GM18502 (cell line): Measurements from ENCODE around the gene LRRC27.

Experiments used
- ATAC-seq: cut with Tn5 transposase; IDR thresholded peaks from one replicate; pipeline ENCODE4 v1.9.1; 2021; ENCODE audit warnings: mild to moderate bottlenecking; ENCODE audit not compliant: unreplicated experiment, poor library complexity

LRRC27 gene

DNA sequence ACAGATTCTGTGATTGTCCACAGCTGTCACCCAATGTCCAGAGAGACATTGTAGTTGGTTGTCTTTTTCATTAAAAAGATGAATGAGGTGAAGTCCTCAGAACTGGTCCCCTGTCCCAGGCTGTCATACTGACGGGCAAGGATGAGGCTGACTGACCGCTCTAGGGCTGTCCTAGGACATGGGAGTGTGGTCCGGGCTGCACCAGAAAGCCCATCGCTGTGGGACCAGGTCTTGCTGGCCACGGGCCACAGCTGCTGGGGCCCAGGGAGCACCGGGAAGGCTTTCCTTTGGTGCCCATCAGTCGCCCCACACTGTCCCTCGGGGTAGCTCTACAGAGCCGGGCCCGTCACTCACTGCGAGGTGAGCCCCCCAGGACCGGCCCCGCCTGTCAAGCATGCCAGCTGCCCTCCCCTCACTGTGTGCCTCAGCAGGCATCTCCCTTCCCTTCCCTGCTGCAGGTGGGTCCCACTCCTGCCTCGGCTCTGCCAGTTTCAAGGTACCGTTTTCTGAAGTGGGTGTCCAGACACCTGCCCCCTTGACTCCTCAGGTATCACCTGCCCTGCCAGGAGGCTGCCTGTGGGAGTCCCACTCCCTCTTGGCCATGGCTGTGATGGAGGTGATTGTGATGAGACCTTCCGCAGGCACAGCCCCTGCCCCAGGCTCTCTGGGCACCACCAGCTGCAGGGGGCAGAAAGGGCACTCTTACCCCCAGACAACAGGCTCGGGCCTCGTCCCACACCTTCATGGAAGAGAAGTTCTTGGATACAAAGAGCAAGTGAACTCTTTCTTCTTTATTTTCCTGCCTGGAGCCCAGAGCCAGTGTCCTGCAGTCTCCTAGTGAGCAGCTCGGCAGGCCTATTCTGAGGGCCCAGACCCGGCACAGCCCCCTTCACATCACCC lies 21.7 kb downstream of the LRRC27 start:
- no peak for ATAC-seq

DNA sequence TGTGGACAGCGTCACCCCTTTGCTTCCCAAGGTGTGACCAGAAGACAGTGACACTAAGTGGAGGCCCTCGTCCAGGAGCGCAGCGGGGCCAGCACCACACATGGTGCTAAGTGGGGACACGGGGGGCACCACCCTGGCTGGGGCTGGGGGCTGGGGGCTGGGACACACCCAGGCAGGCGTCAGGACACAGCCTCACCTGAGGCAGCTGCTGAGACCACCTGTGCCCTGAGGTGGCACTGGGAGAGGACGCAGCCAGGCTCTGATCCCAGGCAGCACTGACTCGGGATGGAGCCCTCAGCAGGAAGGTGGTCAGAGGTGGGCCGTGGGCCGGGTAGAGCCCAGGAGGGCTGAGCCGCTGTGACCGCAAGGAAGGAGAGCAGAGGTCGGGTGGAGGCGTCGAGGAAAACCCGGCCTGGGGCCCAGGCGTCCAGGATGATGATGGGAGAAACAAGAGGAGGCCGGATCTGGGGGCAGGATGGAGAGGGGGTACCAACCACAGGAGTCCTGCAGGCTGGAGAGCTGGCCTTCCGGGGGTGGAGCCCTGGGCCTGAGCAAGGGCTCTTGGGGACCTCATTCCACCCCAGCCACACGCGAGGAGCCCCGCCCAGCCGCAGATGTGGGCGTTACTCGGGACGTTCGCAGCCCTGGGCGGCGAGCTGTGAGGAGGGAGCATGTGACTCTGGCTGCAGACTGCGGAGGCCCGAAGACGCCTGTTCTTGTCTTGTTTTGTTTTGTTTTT lies 22.5 kb downstream of the LRRC27 start:
- ATAC-seq = no peak

DNA sequence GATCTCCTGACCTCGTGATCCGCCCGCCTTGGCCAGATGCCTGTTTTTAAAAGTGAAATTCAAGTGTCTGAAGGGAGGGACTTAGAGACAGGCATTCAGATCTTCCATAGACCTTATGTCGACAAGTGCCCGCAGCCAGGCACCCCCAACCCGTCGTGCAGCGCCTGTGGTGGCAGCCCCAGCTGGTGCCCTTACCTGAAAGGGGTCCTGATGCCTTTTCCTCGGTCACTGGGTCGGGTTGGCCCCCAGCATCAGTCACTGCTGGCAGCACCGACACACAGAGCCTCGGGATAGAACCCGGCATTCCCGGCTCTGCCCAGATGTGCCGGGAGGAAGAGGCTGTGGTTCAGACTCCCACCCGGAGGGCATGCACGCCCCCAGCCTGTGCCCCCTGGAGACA lies 23.3 kb downstream of the LRRC27 start:
- ATAC-seq = no peak

DNA sequence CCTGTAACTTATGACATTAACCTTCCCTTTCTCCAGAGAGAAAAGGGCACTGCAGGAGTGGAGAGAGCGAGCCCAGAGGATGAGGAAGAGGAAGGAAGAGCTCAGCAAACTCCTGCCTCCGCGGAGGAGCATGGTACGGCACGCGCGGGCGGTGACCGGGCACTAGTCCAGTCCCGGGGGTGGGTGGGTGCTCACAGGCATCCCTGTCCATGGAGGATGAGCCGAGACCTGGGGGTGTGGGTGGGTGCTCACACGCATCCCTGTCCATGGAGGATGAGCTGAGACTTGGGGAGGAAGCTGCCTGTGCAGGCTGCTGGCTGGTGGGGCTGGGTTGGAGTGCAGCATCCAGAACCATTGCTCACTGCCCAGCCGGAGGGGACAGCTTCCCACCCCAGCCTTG lies 23.8 kb downstream of the LRRC27 start:
- ATAC-seq = no peak

DNA sequence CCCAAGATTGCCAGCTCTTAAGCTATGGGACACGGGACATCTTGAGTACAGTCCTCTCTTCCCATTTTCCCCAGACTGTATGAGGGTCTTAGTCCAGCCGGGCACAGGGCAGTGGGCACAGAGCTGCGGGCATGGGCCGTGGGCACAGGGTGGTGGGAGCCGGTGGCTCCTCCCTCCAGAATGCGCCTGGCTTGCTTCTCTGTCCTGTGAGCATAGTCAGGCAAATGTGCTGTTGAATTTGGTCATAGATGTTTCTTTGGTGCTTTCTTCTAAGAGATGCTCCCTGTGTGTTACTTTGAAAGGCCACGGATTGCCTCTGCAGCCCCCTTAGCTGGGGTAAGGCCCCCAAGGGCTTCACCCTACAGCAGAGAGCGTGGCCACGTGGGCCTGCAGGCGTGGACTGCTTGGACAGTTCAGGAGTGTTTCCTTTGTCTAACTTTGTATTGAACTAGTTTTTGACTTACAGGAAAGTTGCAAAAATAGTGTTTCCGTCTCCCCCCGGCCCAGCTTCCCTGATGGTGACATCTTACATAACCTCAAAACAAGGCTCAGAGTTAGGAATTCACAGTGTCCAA lies 24.7 kb downstream of the LRRC27 start:
- no peak for ATAC-seq

DNA sequence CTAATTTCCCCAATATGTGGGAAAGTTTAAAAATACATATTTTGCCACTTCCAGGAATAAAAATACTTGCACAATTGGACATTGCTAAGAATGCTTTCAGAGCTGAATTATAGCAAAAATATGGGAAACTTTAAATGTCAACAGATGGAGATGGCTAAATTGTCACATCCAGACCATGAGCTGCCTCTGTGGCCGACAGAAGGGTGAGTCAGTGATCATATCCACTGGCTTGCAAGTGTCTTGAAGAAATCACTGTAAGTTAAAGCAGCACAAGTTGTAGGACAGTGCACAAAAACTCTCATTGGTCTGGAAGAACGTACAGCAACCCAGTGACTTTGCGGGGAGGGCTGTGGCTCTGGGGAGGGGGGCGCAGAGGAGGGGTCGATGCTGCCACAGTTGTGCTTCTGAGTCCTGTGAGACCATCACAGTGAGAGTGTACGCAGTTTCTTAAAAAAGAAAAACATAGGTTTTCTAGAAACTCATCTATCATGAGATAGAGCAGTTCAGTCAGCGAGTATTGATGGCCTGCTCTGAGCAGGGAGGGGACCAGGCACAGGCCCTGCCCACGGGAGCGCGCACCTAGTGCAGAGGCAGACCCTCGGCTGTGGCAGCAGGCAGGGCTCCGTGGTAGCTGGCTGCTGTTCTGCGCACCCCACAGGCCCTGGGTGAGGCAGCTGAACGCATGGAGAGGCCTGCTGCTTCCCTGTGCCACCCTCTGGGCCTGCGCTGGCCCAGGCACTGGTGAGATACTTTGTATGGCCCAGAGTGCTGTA lies 25.5 kb downstream of the LRRC27 start:
- ATAC-seq = no peak

- no peak for ATAC-seq
Measured at GRCh38 chr10:132359305-132360040, 27.5 kb downstream of the LRRC27 start.

DNA sequence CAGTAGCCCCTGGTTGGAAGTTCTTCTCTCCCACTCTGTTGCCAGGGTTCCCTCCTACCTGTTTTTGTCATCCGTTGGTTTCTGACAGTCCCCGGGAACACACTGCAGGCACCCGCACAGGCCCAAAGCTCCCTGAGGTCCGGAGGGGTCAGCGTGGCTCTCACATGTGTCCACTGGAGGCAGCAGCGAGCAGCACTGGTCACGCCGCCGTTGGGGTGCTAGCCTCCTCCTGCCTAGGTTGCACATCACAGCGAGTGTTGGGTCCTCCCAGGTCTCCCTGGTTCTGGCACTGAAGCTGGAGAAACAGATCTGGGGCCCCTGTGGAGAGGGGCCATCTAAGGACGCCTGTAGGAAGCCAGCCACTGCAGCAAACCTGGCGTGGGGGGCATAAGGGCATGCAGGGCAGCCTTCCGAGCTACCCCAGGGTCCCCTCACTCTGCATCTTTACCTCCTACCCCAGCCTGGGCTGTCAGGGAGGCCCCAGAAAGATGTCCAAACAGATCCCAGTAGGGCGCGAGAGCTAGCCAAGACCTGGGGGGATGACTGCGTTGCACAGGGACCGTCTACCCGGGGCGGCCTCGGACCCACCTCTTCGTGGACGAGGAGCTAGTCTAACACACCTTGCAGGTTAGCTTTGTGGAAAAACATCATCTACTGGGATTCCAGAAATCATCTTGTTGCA lies 28.9 kb downstream of the LRRC27 start:
- ATAC-seq = no peak

- ATAC-seq = no peak
Measured at GRCh38 chr10:132361581-132362101, 29.6 kb downstream of the LRRC27 start.

- no peak for ATAC-seq
Measured at GRCh38 chr10:132362151-132362611, 30.2 kb downstream of the LRRC27 start.

GRCh38 chr10:132363376-132363775 lies 31.4 kb downstream of the LRRC27 start:
- ATAC-seq = no peak

GRCh38 chr10:132363921-132364593 lies 32.1 kb downstream of the LRRC27 start:
- ATAC-seq = no peak

GRCh38 chr10:132364594-132364970 lies 32.6 kb downstream of the LRRC27 start:
- no peak for ATAC-seq

GRCh38 chr10:132365102-132365501 lies 33.1 kb downstream of the LRRC27 start:
- ATAC-seq = no peak

DNA sequence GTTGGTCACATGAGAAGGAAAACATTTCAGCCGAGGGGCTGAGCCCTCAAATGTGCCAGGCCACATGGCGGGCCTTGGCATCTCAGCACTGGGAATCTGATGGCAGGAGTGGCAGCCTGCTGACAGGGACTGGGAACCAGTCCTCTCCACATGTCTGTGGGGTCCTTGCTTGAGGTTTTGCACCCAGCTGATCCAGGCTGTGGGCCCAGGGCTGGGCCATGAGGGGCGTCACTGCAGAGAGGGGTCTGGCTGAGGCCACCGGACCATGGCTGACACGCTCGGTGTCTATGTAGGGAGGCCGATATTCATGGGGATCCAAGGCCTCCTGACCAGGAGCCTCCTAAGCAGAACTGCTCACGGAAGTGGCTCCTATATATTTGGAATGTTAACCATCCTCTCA lies 34.0 kb downstream of the LRRC27 start:
- ATAC-seq = no peak

DNA sequence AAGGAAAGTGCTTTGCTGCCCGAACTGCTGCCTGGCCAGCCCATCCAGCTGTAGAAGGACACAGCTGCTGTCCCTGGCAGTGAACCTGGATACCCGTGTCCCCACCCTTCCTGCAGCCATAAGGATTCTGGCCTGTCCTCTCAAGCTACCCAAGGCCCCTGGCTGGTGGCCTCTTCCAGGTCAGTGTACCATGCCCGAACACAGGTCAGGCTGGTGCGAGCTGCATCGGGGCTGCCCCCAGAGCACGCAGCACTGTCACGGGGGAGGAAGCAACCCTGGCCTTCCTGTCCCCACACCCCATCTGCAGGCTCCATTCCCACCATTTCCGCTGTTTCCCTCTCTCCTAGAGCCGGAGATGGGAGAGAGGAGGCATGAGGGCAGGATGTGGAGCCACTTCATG lies 34.5 kb downstream of the LRRC27 start:
- ATAC-seq = no peak

- ATAC-seq = no peak
Measured at GRCh38 chr10:132368391-132368790, 36.4 kb downstream of the LRRC27 start.

GRCh38 chr10:132368881-132369635 lies 37.1 kb downstream of the LRRC27 start:
- ATAC-seq = no peak
